GM18520 (cell line): ENCODE data around the gene MAGEA9B.
"Not testable (repeated sequence)": the region's sequence is repeated elsewhere in the genome, so short reads cannot be mapped to it uniquely, and the experiment has no call there.

Experiments
- ATAC-seq: cut with Tn5 transposase; IDR thresholded peaks from one replicate; pipeline ENCODE4 v1.9.1; 2021; ENCODE audit not compliant: unreplicated experiment

MAGEA9B gene

DNA sequence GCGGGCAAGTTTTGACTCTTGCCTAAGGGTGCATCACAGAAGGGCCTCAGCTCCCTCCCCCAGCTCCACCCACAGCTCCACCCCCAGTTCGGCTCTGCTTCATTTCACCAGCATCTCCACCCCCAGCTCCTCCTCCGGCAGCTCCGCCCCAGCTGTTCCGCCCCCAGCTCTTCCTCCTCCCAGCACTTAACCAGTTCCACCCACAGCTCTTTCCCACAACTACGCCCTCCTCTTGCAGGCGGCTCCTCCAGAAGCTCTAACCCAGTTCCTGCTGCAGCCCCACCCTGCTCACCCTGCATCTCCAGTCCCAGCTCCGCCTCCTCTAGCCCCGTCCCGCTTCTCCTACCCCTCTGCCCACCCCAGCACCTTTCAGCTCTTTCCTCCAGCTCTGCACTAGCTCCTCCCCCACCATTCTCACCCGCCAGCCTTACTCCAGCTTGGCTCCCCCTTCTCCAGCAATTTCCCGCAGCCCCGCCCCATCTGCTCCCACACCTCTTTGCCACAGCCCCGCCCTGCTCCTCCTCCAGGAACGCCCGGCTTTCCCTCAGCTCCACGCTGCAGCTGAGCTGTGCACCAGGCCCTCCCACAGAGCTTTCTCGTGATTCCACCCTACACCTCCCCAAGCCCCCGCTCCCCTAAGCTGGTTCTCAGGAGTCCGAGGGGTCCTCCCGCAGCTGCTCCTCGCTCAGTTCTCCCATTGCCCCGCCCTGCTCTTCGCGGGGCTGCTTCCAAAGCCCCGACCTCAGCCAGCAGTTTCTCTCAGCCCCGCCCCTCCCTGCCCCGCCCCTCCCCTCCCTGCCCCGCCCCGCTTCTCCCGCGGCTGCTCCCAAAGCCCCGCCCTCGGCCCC is 47.8 kb downstream of the MAGEA9B start:
- ATAC-seq: peak; percentile 30

DNA sequence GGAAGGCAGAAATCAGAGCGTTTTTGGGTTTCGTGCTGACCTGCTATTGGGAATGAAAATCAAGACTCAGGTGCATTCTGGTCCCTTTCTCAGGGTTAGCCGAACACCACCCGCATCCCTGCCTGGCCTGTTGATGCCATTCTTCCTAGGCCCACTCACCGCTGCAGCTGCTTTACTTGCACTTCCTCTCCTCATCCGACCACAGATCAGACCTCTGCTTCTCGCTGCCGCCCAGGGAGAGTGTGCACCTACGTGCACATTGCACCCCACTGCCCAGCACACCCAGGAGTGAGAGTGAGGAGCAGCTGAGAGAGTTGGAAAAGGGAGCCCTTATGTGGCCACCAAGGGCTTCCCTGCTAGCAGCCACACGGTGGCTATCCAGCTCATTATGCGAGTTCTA is 49.8 kb downstream of the MAGEA9B start:
- ATAC-seq: not testable (repeated sequence)

DNA sequence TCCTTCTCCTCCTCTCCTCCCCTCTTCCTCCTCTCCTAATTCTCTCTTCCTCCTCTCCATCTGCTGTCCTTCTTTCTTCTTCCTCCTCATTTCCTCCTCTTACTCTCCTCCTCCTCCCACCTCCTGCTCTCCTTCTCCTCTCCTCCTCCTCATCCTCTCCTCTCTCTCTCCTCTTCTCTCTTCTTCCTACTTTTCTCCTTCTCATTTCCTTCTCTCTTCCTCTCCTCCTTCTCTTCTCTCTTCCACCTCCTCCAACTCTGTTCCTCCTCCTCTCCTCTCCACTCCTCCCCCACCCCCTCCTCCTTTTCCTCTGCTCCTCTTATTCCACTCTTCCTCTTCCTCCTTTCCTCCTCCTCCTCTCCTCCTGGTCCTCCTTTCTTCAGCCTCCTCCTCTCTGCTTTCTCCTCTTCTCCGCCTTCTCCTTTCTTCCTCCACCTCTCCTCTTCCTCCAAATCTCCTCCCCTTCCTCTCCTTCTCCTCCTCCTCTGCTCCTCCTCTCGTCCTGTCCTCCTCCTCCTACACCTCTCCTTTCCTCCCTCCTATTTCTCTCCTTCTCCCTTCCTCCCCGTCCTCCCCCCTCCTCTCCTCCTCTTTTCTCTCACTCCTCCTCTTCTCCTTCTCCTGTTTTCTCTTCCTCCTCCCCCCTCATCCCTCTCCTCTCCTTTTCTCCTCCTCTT is 52.2 kb downstream of the MAGEA9B start:
- not testable (repeated sequence) for ATAC-seq

DNA sequence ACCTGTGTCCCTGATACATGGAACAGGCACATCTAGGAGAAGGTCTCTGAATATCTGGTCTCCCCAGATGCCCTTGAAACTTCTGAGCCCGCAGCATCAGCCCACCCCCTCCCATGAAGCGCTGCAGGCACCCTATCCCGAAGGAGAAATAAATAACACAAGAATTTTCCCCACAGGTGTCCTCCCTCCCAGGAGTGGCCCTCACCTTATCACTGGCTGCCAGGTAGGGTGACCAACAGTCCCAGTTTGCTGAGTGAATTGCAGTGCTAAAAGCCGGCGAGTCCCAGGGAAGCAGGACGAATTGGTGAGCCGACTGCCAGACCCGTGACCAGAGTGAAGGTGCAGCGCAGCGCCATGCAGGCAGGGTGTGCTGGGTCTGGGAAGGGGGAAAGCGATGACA is 53.3 kb downstream of the MAGEA9B start:
- ATAC-seq: not testable (repeated sequence)

DNA sequence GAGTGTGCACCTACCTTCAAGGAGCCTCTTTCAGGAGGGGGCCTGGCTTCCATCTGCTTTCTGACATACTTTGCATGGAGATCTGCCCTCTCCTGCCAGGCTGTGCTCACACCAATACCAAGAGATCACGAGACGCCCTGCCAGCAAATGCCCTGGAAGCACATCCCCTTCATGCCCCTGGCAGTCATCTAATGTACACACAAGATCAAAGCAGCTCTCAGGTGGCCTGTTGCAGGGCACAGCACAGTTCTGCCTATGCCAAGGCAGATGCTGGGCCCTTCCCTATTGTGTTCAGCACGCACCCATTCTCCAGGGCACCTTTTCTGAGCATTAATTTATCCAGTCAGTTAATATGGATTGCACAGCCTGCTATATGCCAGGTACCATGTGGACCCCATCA is 54.4 kb downstream of the MAGEA9B start:
- ATAC-seq: not testable (repeated sequence)
